WTC11 (cell line): ENCODE results near the gene SCO2. TPM values are rescaled to one million over a fixed set of nuclear protein-coding genes. Genes with fewer than 3 reads are reported as not detected.

Experiments
- ATAC-seq: fragments of 200-7000 bp; cut with Tn5 transposase; 2 replicates; pipeline ENCODE4 v1.10.0; 2021; ENCODE audit warnings: mild to moderate bottlenecking, moderate library complexity
- CTCF ChIA-PET: fragments of 300-600 bp; sonication (Branson Sonifier 250); formaldehyde crosslinking; loops from one replicate; lab custom pipeline; 2021; ENCODE audit warnings: antibody characterized with exemption; lab: Charles Lee
- POLR2A ChIA-PET: fragments of 350-600 bp; sonication (Branson Sonifier 250); formaldehyde crosslinking; loops from one replicate; lab custom pipeline; 2021; ENCODE audit warnings: antibody characterized with exemption; lab: Charles Lee
- DNase-seq: peaks from one replicate; pipeline ENCODE4 v3.0.0; 2021; ENCODE audit warnings: low spot score
- H3K27ac Mint-ChIP-seq: 2 replicates; pipeline ENCODE4 v1.8.0; 2021; ENCODE audit warnings: mixed read lengths
- H3K27me3 Mint-ChIP-seq: 2 replicates; pipeline ENCODE4 v1.8.0; 2021; ENCODE audit warnings: low read depth, mild to moderate bottlenecking, moderate library complexity, mixed read lengths
- H3K36me3 Mint-ChIP-seq: 2 replicates; pipeline ENCODE4 v1.8.0; 2021; ENCODE audit warnings: mixed read lengths
- H3K4me1 Mint-ChIP-seq: 2 replicates; pipeline ENCODE4 v1.8.0; 2022; ENCODE audit warnings: mixed read lengths
- H3K4me3 Mint-ChIP-seq: 2 replicates; pipeline ENCODE4 v1.8.0; 2021; ENCODE audit warnings: mild to moderate bottlenecking, moderate library complexity, mixed read lengths
- H3K9me3 Mint-ChIP-seq: 2 replicates; pipeline ENCODE4 v1.8.0; 2021; ENCODE audit warnings: mixed read lengths
- AFF4 ChIP-seq: sonication (generic); formaldehyde crosslinking; IDR thresholded peaks from 2 replicates; pipeline ENCODE4 v1.8.1; 2023; ENCODE audit warnings: mild to moderate bottlenecking, missing genetic modification reagents, borderline replicate concordance
- ELF4 ChIP-seq: sonication (generic); formaldehyde crosslinking; IDR thresholded peaks from 2 replicates; pipeline ENCODE4 v1.8.1; 2022; ENCODE audit warnings: low read depth, mild to moderate bottlenecking, moderate library complexity, missing genetic modification reagents
- GRHL2 ChIP-seq: fragments of 250-450 bp; sonication (Bioruptor Pico); IDR thresholded peaks from 2 replicates; pipeline ENCODE4 v1.8.0; 2022; ENCODE audit warnings: mild to moderate bottlenecking, moderate library complexity; ENCODE audit not compliant: insufficient replicate concordance, severe bottlenecking
- HMGXB4 ChIP-seq: sonication (generic); formaldehyde crosslinking; IDR thresholded peaks from 2 replicates; pipeline ENCODE4 v1.8.1; 2023; ENCODE audit warnings: mild to moderate bottlenecking, moderate library complexity, missing genetic modification reagents
- NR1H2 ChIP-seq: sonication (generic); formaldehyde crosslinking; IDR thresholded peaks from 2 replicates; pipeline ENCODE4 v1.9.0; 2021; ENCODE audit warnings: mild to moderate bottlenecking, moderate library complexity, missing genetic modification reagents
- NR2C2 ChIP-seq: sonication (generic); formaldehyde crosslinking; IDR thresholded peaks from 2 replicates; pipeline ENCODE4 v1.8.0; 2022; ENCODE audit warnings: mild to moderate bottlenecking, missing genetic modification reagents
- SOX15 ChIP-seq: fragments of 250-450 bp; sonication (Bioruptor Pico); IDR thresholded peaks from 2 replicates; pipeline ENCODE4 v1.9.0; 2021; ENCODE audit warnings: mild to moderate bottlenecking
- STAT6 ChIP-seq: sonication (generic); formaldehyde crosslinking; conservative IDR thresholded peaks from 2 replicates; pipeline ENCODE4 v1.8.1; 2023; ENCODE audit warnings: mild to moderate bottlenecking, low read depth, missing genetic modification reagents, moderate library complexity
- TCF7 ChIP-seq: sonication (generic); formaldehyde crosslinking; IDR thresholded peaks from 2 replicates; pipeline ENCODE4 v1.8.0; 2022; ENCODE audit warnings: mild to moderate bottlenecking, low read depth, missing genetic modification reagents, moderate library complexity
- ZBTB43 ChIP-seq: sonication (generic); formaldehyde crosslinking; IDR thresholded peaks from 2 replicates; pipeline ENCODE4 v1.8.1; 2023; ENCODE audit warnings: mild to moderate bottlenecking, missing genetic modification reagents
- ZNF232 ChIP-seq: sonication (generic); formaldehyde crosslinking; IDR thresholded peaks from 2 replicates; pipeline ENCODE4 v1.8.0; 2022; ENCODE audit warnings: mild to moderate bottlenecking, missing genetic modification reagents
- ZNF423 ChIP-seq: fragments of 250-450 bp; sonication (Bioruptor Pico); IDR thresholded peaks from 2 replicates; pipeline ENCODE4 v2.1.2; 2022; ENCODE audit warnings: mild to moderate bottlenecking, moderate library complexity
- ZSCAN18 ChIP-seq: fragments of 250-450 bp; sonication (Bioruptor Pico); IDR thresholded peaks from 2 replicates; pipeline ENCODE4 v2.1.2; 2022; ENCODE audit warnings: mild to moderate bottlenecking, moderate library complexity
- total RNA-seq: library from RNA; stranded (reverse); gene quantifications from 3 replicates; pipeline ENCODE4 v1.2.3, GENCODE V29; 2021

Gene SCO2
- total RNA-seq, 1 experiment from 2014 or later: not detected

- H3K27me3 Mint-ChIP-seq: peaks cover 80% of the 10 kb centered on the region
- POLR2A ChIA-PET: interaction anchor here (0.7 kb wide), 1 partner anchor 34 kb away, joined by 6 read pairs; no protein-coding TSS in a partner anchor
Observed at GRCh38 chr22:50531546-50531961, 6.2 kb upstream of the SCO2 start.

More at GRCh38 chr22:50531546-50531961, 6.2 kb upstream of the SCO2 start:
- peaks cover 15% of the 10 kb centered on the region for H3K4me1 Mint-ChIP-seq
- no peaks in the 10 kb centered on the region for H3K9me3 Mint-ChIP-seq
- CTCF ChIA-PET: interaction anchor here (0.8 to 1.3 kb wide), 7 partner anchors 23 to 501 kb away, joined by 3 to 7 read pairs (median 4); partner anchors contain the start of genes LMF2, NCAPH2 and SYCE3
- TF ChIP-seq NR1H2 (CRISPR knock-in tag): no peak
- no peak for TF ChIP-seq GRHL2 (CRISPR knock-in tag)
- TF ChIP-seq ZSCAN18: no peak
- TF ChIP-seq HMGXB4 (CRISPR knock-in tag): no peak
- TF ChIP-seq TCF7 (CRISPR knock-in tag): no peak
- no peak for TF ChIP-seq NR2C2 (CRISPR knock-in tag)
- TF ChIP-seq ZNF232 (CRISPR knock-in tag): no peak
- no peak for TF ChIP-seq AFF4 (CRISPR knock-in tag)
- no peak for TF ChIP-seq SOX15 (CRISPR knock-in tag)
- TF ChIP-seq ELF4: no peak
- no peak for TF ChIP-seq ZNF423 (CRISPR knock-in tag)
- TF ChIP-seq ZBTB43 (CRISPR knock-in tag): no peak
- TF ChIP-seq STAT6 (CRISPR knock-in tag): no peak
- peak overlapping the region; percentile 72 for H3K4me3 Mint-ChIP-seq
- H3K36me3 Mint-ChIP-seq: no peaks in the 10 kb centered on the region
- DNase-seq (peak; percentile 47), ATAC-seq (peak; percentile 7)
- H3K27ac Mint-ChIP-seq: no peak overlapping the region
